GM12878 (cell line): ENCODE data around the gene MAML3. TPM values are rescaled to one million over a fixed set of nuclear protein-coding genes. Genes with fewer than 3 reads are reported as not detected.

Experiments
- ATAC-seq: fragments of 200-7000 bp; cut with Tn5 transposase; 3 replicates; pipeline ENCODE4 v1.9.1; 2020; ENCODE audit warnings: mild to moderate bottlenecking, moderate library complexity
- BruUV-seq: library from RNA; stranded (reverse); fragments of 400-500 nt; replicated peaks from 2 replicates; lab custom pipeline; 2021; lab: Mats Ljungman, UMichigan
- CTCF ChIA-PET: fragments of 300-600 bp; sonication (Branson Sonifier 250); formaldehyde crosslinking; extraction: SDS; loops from one replicate; lab custom pipeline; 2021; ENCODE audit warnings: inconsistent platforms; lab: Yijun Ruan, JAX
- POLR2A ChIA-PET: fragments of 350-600 bp; formaldehyde crosslinking; extraction: SDS; loops from one replicate; lab custom pipeline; 2021; ENCODE audit warnings: inconsistent platforms; lab: Charles Lee
- RAD21 ChIA-PET: fragments of 300-600 bp; sonication (Branson Sonifier 250); formaldehyde crosslinking; loops from one replicate; lab custom pipeline; 2023; ENCODE audit warnings: antibody characterized with exemption; ENCODE audit not compliant: unreplicated experiment; lab: Charles Lee
- SMC1A ChIA-PET: fragments of 300-600 bp; sonication (Branson Sonifier 250); formaldehyde crosslinking; loops from one replicate; lab custom pipeline; 2023; ENCODE audit not compliant: unreplicated experiment, uncharacterized antibody; lab: Charles Lee
- DNase-seq: peaks from one replicate; pipeline ENCODE4 v3.0.0-alpha.2; 2011; ENCODE audit warnings: low read depth, low spot score
- FAIRE-seq: peaks from 3 replicates; lab custom pipeline; 2011; peaks lifted over from hg19 to GRCh38; lab: Jason Lieb, UNC
- H2AFZ ChIP-seq: 2 replicates; pipeline ENCODE4 v1.6.0; 2011; ENCODE audit warnings: low read depth, low read length, control low read depth; ENCODE audit not compliant: control insufficient read depth
- H3K27ac ChIP-seq: 2 replicates; pipeline ENCODE4 v1.5.1; 2011; ENCODE audit warnings: control low read depth; ENCODE audit not compliant: control insufficient read depth, insufficient read depth
- H3K27me3 ChIP-seq, 2 experiments: replicated peaks in 1 of 2; 2 replicates each; pipeline versions ENCODE4 v1.6.0 to v1.6.1; 2011; ENCODE audit warnings: low read length in 1 of 2; ENCODE audit not compliant: control insufficient read depth in 2 of 2, insufficient read depth in 2 of 2
- H3K36me3 ChIP-seq, 2 experiments: 2 replicates each; pipeline ENCODE4 v1.5.1; 2011; ENCODE audit warnings: low read length in 1 of 2; ENCODE audit not compliant: control insufficient read depth in 2 of 2, insufficient read depth in 2 of 2
- H3K4me1 ChIP-seq: 2 replicates; pipeline ENCODE4 v1.6.1; 2011; ENCODE audit warnings: mild to moderate bottlenecking, low read length, moderate library complexity, mixed read lengths; ENCODE audit not compliant: control insufficient read depth, insufficient read depth
- H3K4me2 ChIP-seq: 2 replicates; pipeline ENCODE4 v1.6.0; 2011; ENCODE audit warnings: control low read depth; ENCODE audit not compliant: control insufficient read depth, insufficient read depth
- H3K4me3 ChIP-seq: fragments of 200-600 bp; sonication (generic); 2 replicates; pipeline ENCODE4 v1.5.1; 2016
- H3K79me2 ChIP-seq: 2 replicates; pipeline ENCODE4 v1.6.0; 2011; ENCODE audit warnings: low read length; ENCODE audit not compliant: control insufficient read depth, insufficient read depth
- H3K9ac ChIP-seq: 2 replicates; pipeline ENCODE4 v1.8.0; 2011; ENCODE audit warnings: low read length, control low read depth, mixed read lengths; ENCODE audit not compliant: control insufficient read depth, insufficient read depth
- H3K9me3 ChIP-seq: replicated peaks from 3 replicates; pipeline ENCODE4 v1.5.1; 2011; ENCODE audit warnings: mild to moderate bottlenecking, low read length; ENCODE audit not compliant: control insufficient read depth, insufficient read depth
- H4K20me1 ChIP-seq: 2 replicates; pipeline ENCODE4 v1.6.0; 2011; ENCODE audit not compliant: control insufficient read depth, insufficient read depth
- EP300 ChIP-seq, 2 experiments: fragments of 150-350 bp in 1 of 2; IDR thresholded peaks; 2 replicates each; pipeline ENCODE4 v1.6.1; 2011 to 2012; ENCODE audit warnings: low read depth in 2 of 2, low read length in 2 of 2, borderline replicate concordance in 1 of 2, improper control_type of control experiment in 1 of 2, inconsistent platforms in 1 of 2; ENCODE audit not compliant: control insufficient read depth in 1 of 2
- ESRRA ChIP-seq: IDR thresholded peaks from 2 replicates; pipeline ENCODE4 v1.6.1; 2012; ENCODE audit warnings: mild to moderate bottlenecking, low read length, improper control_type of control experiment
- ETV6 ChIP-seq, 2 experiments: fragments of 450-650 bp in 1 of 2; IDR thresholded peaks in 1 of 2; conservative IDR thresholded peaks in 1 of 2; 2 replicates each; pipeline ENCODE4 v1.6.1; 2014; ENCODE audit warnings: antibody characterized with exemption in 1 of 2, borderline replicate concordance in 1 of 2, low read depth in 1 of 2, mild to moderate bottlenecking in 1 of 2, moderate library complexity in 1 of 2
- FOXK2 ChIP-seq: fragments of 450-650 bp; IDR thresholded peaks from 2 replicates; pipeline ENCODE4 v1.6.1; 2017; ENCODE audit warnings: mild to moderate bottlenecking, moderate library complexity
- GATAD2B ChIP-seq: fragments of 450-650 bp; conservative IDR thresholded peaks from 2 replicates; pipeline ENCODE4 v1.6.1; 2017; ENCODE audit warnings: low read depth, mild to moderate bottlenecking, moderate library complexity
- KAT2A ChIP-seq: conservative IDR thresholded peaks from 2 replicates; pipeline ENCODE4 v1.6.1; 2011; ENCODE audit warnings: low read depth, low read length; ENCODE audit not compliant: control insufficient read depth
- MEF2A ChIP-seq: IDR thresholded peaks from 2 replicates; pipeline ENCODE4 v1.6.1; 2011; ENCODE audit warnings: low read depth, mild to moderate bottlenecking, low read length, moderate library complexity; ENCODE audit not compliant: insufficient read depth
- MYB ChIP-seq: fragments of 150-350 bp; IDR thresholded peaks from 2 replicates; pipeline ENCODE4 v1.6.1; 2014; ENCODE audit warnings: mild to moderate bottlenecking, low read depth, low read length, borderline replicate concordance
- NR2C1 ChIP-seq: fragments of 450-650 bp; IDR thresholded peaks from 2 replicates; pipeline ENCODE4 v1.6.1; 2017; ENCODE audit warnings: antibody characterized with exemption, mild to moderate bottlenecking, moderate library complexity
- PML ChIP-seq: IDR thresholded peaks from 2 replicates; pipeline ENCODE4 v1.6.1; 2012; ENCODE audit warnings: low read length, inconsistent platforms
- RB1 ChIP-seq: fragments of 450-650 bp; formaldehyde crosslinking; IDR thresholded peaks from 2 replicates; pipeline ENCODE4 v1.6.1; 2017; ENCODE audit warnings: mild to moderate bottlenecking, borderline replicate concordance
- SUPT20H ChIP-seq: IDR thresholded peaks from 2 replicates; pipeline ENCODE4 v1.6.1; 2011; ENCODE audit warnings: low read depth, mild to moderate bottlenecking, low read length, moderate library complexity, borderline replicate concordance; ENCODE audit not compliant: control insufficient read depth
- TAF1 ChIP-seq: IDR thresholded peaks from 2 replicates; pipeline ENCODE4 v1.6.1; 2011; ENCODE audit warnings: mild to moderate bottlenecking, low read depth, low read length, borderline replicate concordance
- ZNF207 ChIP-seq: fragments of 450-650 bp; IDR thresholded peaks from 2 replicates; pipeline ENCODE4 v1.6.1; 2014; ENCODE audit warnings: antibody characterized with exemption, mild to moderate bottlenecking, borderline replicate concordance
- WGBS: methylation state at CpG from one replicate; pipeline ENCODE4 v1.1.6; 2016; ENCODE audit warnings: low lambda C conversion rate; ENCODE audit not compliant: insufficient replicate concordance, insufficient coverage; ENCODE audit errors: missing lambda C conversion rate; 5-methylcytosine and 5-hydroxymethylcytosine counted together
- in situ Hi-C: fragments of 300-500 bp; cut with MboI; formaldehyde crosslinking; loops from 9 replicates; pipeline ENCODE4 v1.14.3; 2018; ENCODE audit warnings: mixed read lengths
- intact Hi-C: fragments of 100-400 bp; cut with micrococcal nuclease; formaldehyde crosslinking; loops from one replicate; pipeline ENCODE4 v1.14.2; 2022; ENCODE audit not compliant: unreplicated experiment
- polyA plus RNA-seq, 11 experiments: library from polyadenylated mRNA; depleted of rRNA in 4 of 11; unstranded in 6 of 11; stranded (reverse) in 5 of 11; fragments of >200 nt; fragmentation: Nextera tagmentation in 4 of 11; fragmentation: Illumina TruSeq in 1 of 11; extraction: Ambion mirVana in 4 of 11; extraction: Trizol in 1 of 11; gene quantifications; 1 replicate in 1 of 11; 2 replicates in 10 of 11; pipeline versions ENCODE4 v1.2.1 to v1.2.3, GENCODE V29; 2011 to 2016; ENCODE audit warnings: inconsistent platforms in 2 of 11, missing spikeins in 2 of 11, low read depth in 1 of 11
- total RNA-seq, 4 experiments: library from RNA; depleted of rRNA in 3 of 4; stranded (reverse); fragments of >200 nt in 3 of 4; fragmentation: Illumina TruSeq in 1 of 4; extraction: Trizol in 1 of 4; gene quantifications; 2 replicates each; pipeline versions ENCODE4 v1.2.1 to v1.2.3, GENCODE V29; 2013 to 2021
- TF ChIP-seq, protein P1 (sequence below): IDR thresholded peaks from 2 replicates; pipeline ENCODE4 v1.6.1; 2012; ENCODE audit warnings: low read depth, low read length, improper control_type of control experiment
- TF ChIP-seq, protein P2 (sequence below), 3 experiments: IDR thresholded peaks in 2 of 3; conservative IDR thresholded peaks in 1 of 3; 2 replicates each; pipeline ENCODE4 v1.5.1; 2011; ENCODE audit warnings: low read depth in 3 of 3, low read length in 3 of 3, mild to moderate bottlenecking in 3 of 3, control low read depth in 2 of 3, moderate library complexity in 2 of 3, inconsistent platforms in 1 of 3, mixed read lengths in 1 of 3; ENCODE audit not compliant: control insufficient read depth in 2 of 3, insufficient read depth in 1 of 3; ENCODE audit errors: extremely low read depth in 1 of 3
- TF ChIP-seq, protein P3 (sequence below): IDR thresholded peaks from 2 replicates; pipeline ENCODE4 v1.6.1; 2011; ENCODE audit warnings: low read depth, low read length, improper control_type of control experiment, borderline replicate concordance

The MAML3 gene
- total and polyA plus RNA-seq, 10 of the 15 experiments (the other 5 are each of a cell fraction or from before 2014, with no cell fraction given), result under 0.01 to 0.53 (median 0.06) TPM; not detected in 2

DNA sequence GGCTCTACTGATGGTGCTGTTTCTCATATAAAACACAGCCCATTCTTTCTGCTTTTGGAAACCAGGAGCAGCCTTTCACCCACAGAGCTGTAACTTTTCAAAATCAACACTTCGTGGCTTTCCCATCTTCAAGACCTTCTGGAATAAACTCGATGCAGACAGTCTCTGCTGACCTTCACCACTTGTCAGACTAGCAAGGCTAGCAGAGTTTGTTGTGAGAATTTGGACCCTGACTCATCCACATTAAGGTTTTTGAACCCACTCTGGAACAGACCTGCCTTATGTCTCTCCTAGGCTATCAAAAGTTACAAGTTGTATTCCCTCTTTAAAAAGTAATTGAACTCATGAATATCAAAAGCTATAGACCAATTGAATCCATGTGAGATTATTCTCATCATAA, 88.6 kb downstream of the MAML3 start (continued):
- TF ChIP-seq, protein P1, sequence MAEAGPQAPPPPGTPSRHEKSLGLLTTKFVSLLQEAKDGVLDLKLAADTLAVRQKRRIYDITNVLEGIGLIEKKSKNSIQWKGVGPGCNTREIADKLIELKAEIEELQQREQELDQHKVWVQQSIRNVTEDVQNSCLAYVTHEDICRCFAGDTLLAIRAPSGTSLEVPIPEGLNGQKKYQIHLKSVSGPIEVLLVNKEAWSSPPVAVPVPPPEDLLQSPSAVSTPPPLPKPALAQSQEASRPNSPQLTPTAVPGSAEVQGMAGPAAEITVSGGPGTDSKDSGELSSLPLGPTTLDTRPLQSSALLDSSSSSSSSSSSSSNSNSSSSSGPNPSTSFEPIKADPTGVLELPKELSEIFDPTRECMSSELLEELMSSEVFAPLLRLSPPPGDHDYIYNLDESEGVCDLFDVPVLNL, result no peak
- no peak for TF ChIP-seq MYB
- no peak for TF ChIP-seq RB1
- TF ChIP-seq PML, result no peak
- TF ChIP-seq, all 136 proteins: peak for 0

DNA sequence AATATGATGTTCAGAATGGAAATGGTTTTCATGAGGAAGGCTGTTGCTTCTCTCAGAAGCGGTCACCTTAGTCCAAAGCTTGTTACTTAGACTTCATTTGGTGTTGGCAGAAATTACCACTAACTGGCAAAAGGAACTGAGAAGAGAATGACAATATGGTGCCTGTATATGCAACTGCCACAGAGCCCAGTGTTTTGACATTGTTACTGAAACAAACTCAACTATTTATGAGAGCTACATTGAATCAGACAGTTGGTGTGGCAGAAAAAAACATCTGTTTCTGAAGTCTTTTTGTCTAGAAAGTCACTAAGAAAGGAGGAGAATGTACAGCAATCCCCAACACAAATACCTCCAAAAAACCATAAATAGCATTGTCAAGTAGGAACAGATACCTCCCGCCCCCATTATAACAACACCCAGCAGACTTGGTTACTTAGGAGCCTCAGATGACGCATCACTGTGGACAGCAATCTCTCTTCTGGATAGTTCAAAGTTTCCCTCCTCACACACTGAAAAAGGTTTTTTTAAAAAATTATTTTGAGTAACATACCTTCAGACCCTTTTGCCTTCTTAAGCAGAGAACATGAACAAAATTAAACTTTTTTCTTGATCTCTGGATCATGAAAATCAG, 92.2 kb downstream of the MAML3 start:
- H3K27me3 ChIP-seq, result 0 out of 4 replicates have a peak, but pooled peaks cover 0 to 4% of the 10 kb centered on the region in 2 experiments
- WGBS, result 21% methylated on average over 3 of the region's 3 CpGs
- SMC1A ChIA-PET, result no interaction called here
- TF ChIP-seq SUPT20H (no peak), EP300 (IDR thresholded peaks at IDR 0.05; ENCODE audit: borderline replicate concordance in 1 of 2, control insufficient read depth in 1 of 2, low read depth in 2 of 2, low read length in 2 of 2) (no peak), ETV6 (conservative IDR thresholded peaks at IDR 0.05 in 1 of 2, IDR thresholded peaks at IDR 0.05 in 1 of 2; ENCODE audit: borderline replicate concordance in 1 of 2, low read depth in 1 of 2) (no peak), ESRRA (no peak), ZNF207 (no peak), NR2C1 (no peak), TAF1 (no peak), KAT2A (no peak), FOXK2 (no peak), MEF2A (no peak), GATAD2B (no peak)
- TF ChIP-seq, protein P2, sequence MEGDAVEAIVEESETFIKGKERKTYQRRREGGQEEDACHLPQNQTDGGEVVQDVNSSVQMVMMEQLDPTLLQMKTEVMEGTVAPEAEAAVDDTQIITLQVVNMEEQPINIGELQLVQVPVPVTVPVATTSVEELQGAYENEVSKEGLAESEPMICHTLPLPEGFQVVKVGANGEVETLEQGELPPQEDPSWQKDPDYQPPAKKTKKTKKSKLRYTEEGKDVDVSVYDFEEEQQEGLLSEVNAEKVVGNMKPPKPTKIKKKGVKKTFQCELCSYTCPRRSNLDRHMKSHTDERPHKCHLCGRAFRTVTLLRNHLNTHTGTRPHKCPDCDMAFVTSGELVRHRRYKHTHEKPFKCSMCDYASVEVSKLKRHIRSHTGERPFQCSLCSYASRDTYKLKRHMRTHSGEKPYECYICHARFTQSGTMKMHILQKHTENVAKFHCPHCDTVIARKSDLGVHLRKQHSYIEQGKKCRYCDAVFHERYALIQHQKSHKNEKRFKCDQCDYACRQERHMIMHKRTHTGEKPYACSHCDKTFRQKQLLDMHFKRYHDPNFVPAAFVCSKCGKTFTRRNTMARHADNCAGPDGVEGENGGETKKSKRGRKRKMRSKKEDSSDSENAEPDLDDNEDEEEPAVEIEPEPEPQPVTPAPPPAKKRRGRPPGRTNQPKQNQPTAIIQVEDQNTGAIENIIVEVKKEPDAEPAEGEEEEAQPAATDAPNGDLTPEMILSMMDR (IDR thresholded peaks at IDR 0.05 in 2 of 3, conservative IDR thresholded peaks at IDR 0.05 in 1 of 3; ENCODE audit: control insufficient read depth in 2 of 3, extremely low read depth in 1 of 3, insufficient read depth in 1 of 3, low read depth in 3 of 3, low read length in 3 of 3), result no peak
- TF ChIP-seq, protein P3, sequence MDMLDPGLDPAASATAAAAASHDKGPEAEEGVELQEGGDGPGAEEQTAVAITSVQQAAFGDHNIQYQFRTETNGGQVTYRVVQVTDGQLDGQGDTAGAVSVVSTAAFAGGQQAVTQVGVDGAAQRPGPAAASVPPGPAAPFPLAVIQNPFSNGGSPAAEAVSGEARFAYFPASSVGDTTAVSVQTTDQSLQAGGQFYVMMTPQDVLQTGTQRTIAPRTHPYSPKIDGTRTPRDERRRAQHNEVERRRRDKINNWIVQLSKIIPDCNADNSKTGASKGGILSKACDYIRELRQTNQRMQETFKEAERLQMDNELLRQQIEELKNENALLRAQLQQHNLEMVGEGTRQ, result no peak
- BruUV-seq, result no TSS peak
- H3K4me1 ChIP-seq, result no peaks in the 10 kb centered on the region
- ATAC-seq (no peak), FAIRE-seq (no peak), DNase-seq (no peak)
- no peak overlapping the region for H3K9ac ChIP-seq
- no peaks in the 10 kb centered on the region for H4K20me1 ChIP-seq
- H3K36me3 ChIP-seq, result no peaks in the 10 kb centered on the region
- RAD21 ChIA-PET, result no interaction called here
- H3K4me2 ChIP-seq, result no peak overlapping the region
- no peak overlapping the region for H3K27ac ChIP-seq
- no peak overlapping the region for H2AFZ ChIP-seq
- POLR2A ChIA-PET, result no interaction called here
- no peaks in the 10 kb centered on the region for H3K79me2 ChIP-seq
- CTCF ChIA-PET, result interaction anchor here (0.6 to 1.1 kb wide), 2 partner anchors 151 to 219 kb away, joined by 3 to 4 read pairs; no protein-coding TSS in a partner anchor
- intact Hi-C loops, result no loop called here
- in situ Hi-C loops, result no loop called here
- H3K4me3 ChIP-seq, result no peak overlapping the region
- no peaks in the 10 kb centered on the region for H3K9me3 ChIP-seq
